Measurements from ENCODE around the gene MPPED2. TPM values are rescaled to one million over a fixed set of nuclear protein-coding genes. Genes with fewer than 3 reads are reported as not detected.
A peak's percentile ranks its signal among the peaks of the same experiment; 100 is the strongest.

The MPPED2 gene
- polyA plus RNA-seq, 3 donors = 14.3 to 18.5 (median 16.2) TPM

GRCh38 chr11:30422447-30423278 is 163.5 kb downstream of the MPPED2 start:
- DNase-seq = peak; percentile 64

- DNase-seq = no peak
Measured at GRCh38 chr11:30420233-30420787, 165.8 kb downstream of the MPPED2 start.

- no peak for DNase-seq
Measured at GRCh38 chr11:30414806-30415205, 171.3 kb downstream of the MPPED2 start.

GRCh38 chr11:30414244-30414643 is 171.9 kb downstream of the MPPED2 start:
- no peak for DNase-seq

GRCh38 chr11:30412509-30412908 is 173.6 kb downstream of the MPPED2 start:
- DNase-seq = no peak

- DNase-seq = no peak
Measured at GRCh38 chr11:30411383-30411782, 174.8 kb downstream of the MPPED2 start.

GRCh38 chr11:30406978-30407762 is 179.0 kb downstream of the MPPED2 start:
- no peak for DNase-seq

GRCh38 chr11:30405385-30405784 is 180.8 kb downstream of the MPPED2 start:
- no peak for DNase-seq

GRCh38 chr11:30404136-30404535 is 182.0 kb downstream of the MPPED2 start:
- no peak for DNase-seq

- peak; percentile 61 for DNase-seq
Measured at GRCh38 chr11:30395751-30396150, 190.4 kb downstream of the MPPED2 start.

- DNase-seq = no peak
Measured at GRCh38 chr11:30393012-30393411, 193.1 kb downstream of the MPPED2 start.

- peak; percentile 60 for DNase-seq
Measured at GRCh38 chr11:30392221-30392784, 193.8 kb downstream of the MPPED2 start.

GRCh38 chr11:30388957-30389356 is 197.2 kb downstream of the MPPED2 start:
- DNase-seq = no peak

- DNase-seq = no peak
Measured at GRCh38 chr11:30387891-30388861, 198.0 kb downstream of the MPPED2 start.

- DNase-seq = no peak
Measured at GRCh38 chr11:30381879-30382278, 204.3 kb downstream of the MPPED2 start.

GRCh38 chr11:30380846-30381245 is 205.3 kb downstream of the MPPED2 start:
- DNase-seq = no peak

- DNase-seq = no peak
Measured at GRCh38 chr11:30377347-30377746, 208.8 kb downstream of the MPPED2 start.

GRCh38 chr11:30370164-30370563 is 216.0 kb downstream of the MPPED2 start:
- no peak for DNase-seq

- no peak for DNase-seq
Measured at GRCh38 chr11:30368394-30368793, 217.8 kb downstream of the MPPED2 start.

- DNase-seq = no peak
Measured at GRCh38 chr11:30365793-30366517, 220.2 kb downstream of the MPPED2 start.
